RWPE2 (cell line): Measurements from ENCODE around the gene ERN1.
"Not testable (repeated sequence)": the region's sequence is repeated elsewhere in the genome, so short reads cannot be mapped to it uniquely, and the experiment has no call there.

Experiments used
- ATAC-seq: fragments of 200-7000 bp; cut with Tn5 transposase; 3 replicates; pipeline ENCODE4 v1.9.1; 2021; ENCODE audit warnings: low read depth
- DNase-seq: peaks from one replicate; pipeline ENCODE4 v3.0.0-alpha.2; 2020; ENCODE audit warnings: low spot score
- H3K27ac ChIP-seq: fragments of 450-650 bp; 2 replicates; pipeline ENCODE4 v1.5.1; 2017; ENCODE audit warnings: mild to moderate bottlenecking; ENCODE audit not compliant: poor library complexity, severe bottlenecking
- H3K27me3 ChIP-seq: fragments of 250-450 bp; sonication (Bioruptor Pico); 2 replicates; pipeline ENCODE4 v1.5.1; 2021; ENCODE audit warnings: mild to moderate bottlenecking, moderate library complexity; ENCODE audit not compliant: insufficient read depth, poor library complexity, severe bottlenecking
- H3K36me3 ChIP-seq: fragments of 250-450 bp; sonication (Bioruptor Pico); 2 replicates; pipeline ENCODE4 v1.5.1; 2020; ENCODE audit warnings: low read depth, mild to moderate bottlenecking, moderate library complexity
- H3K4me1 ChIP-seq: fragments of 250-450 bp; sonication (Bioruptor Pico); 2 replicates; pipeline ENCODE4 v1.5.1; 2021; ENCODE audit warnings: mild to moderate bottlenecking, moderate library complexity; ENCODE audit not compliant: insufficient read depth, poor library complexity, severe bottlenecking
- H3K4me3 ChIP-seq: fragments of 250-450 bp; sonication (Bioruptor Pico); 2 replicates; pipeline ENCODE4 v1.5.1; 2021; ENCODE audit warnings: mild to moderate bottlenecking, moderate library complexity; ENCODE audit not compliant: severe bottlenecking
- H3K9me3 ChIP-seq: fragments of 250-450 bp; sonication (Bioruptor Pico); 2 replicates; pipeline ENCODE4 v1.5.1; 2021; ENCODE audit warnings: mild to moderate bottlenecking, moderate library complexity; ENCODE audit not compliant: severe bottlenecking
- TF ChIP-seq, protein P1 (sequence below): fragments of 450-650 bp; IDR thresholded peaks from one replicate; pipeline ENCODE4 v1.5.1; 2017; ENCODE audit warnings: mild to moderate bottlenecking, moderate library complexity; ENCODE audit not compliant: poor library complexity, severe bottlenecking

ERN1 gene

DNA sequence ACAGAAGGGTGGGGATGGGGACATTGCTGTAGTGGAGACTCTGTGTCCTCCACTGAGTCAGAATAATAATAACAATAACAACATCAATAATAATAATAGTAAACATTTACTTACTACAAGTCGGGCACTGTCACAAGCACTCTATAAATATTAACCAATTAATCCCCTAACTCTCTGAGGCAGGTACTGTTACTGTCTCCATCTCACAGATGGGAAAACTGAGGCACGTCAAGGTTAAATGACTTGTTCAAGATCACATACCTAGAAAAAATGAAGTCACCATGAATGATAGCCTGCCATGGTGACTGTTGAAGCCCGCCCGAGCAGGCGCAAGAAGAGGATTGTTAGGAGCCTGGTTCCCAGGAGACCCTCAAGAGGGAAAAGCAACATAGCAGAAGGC lies 121.6 kb downstream of the ERN1 start:
- Histone ChIP-seq H3K36me3 (no peaks in the 10 kb centered on the region), H3K27me3 (no peaks in the 10 kb centered on the region), H3K27ac (no peak overlapping the region), H3K9me3 (no peaks in the 10 kb centered on the region), H3K4me1 (peaks cover 2% of the 10 kb centered on the region), H3K4me3 (no peak overlapping the region)
- DNase-seq (no peak), ATAC-seq (no peak)
- TF ChIP-seq, protein P1, sequence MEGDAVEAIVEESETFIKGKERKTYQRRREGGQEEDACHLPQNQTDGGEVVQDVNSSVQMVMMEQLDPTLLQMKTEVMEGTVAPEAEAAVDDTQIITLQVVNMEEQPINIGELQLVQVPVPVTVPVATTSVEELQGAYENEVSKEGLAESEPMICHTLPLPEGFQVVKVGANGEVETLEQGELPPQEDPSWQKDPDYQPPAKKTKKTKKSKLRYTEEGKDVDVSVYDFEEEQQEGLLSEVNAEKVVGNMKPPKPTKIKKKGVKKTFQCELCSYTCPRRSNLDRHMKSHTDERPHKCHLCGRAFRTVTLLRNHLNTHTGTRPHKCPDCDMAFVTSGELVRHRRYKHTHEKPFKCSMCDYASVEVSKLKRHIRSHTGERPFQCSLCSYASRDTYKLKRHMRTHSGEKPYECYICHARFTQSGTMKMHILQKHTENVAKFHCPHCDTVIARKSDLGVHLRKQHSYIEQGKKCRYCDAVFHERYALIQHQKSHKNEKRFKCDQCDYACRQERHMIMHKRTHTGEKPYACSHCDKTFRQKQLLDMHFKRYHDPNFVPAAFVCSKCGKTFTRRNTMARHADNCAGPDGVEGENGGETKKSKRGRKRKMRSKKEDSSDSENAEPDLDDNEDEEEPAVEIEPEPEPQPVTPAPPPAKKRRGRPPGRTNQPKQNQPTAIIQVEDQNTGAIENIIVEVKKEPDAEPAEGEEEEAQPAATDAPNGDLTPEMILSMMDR, result no peak

DNA sequence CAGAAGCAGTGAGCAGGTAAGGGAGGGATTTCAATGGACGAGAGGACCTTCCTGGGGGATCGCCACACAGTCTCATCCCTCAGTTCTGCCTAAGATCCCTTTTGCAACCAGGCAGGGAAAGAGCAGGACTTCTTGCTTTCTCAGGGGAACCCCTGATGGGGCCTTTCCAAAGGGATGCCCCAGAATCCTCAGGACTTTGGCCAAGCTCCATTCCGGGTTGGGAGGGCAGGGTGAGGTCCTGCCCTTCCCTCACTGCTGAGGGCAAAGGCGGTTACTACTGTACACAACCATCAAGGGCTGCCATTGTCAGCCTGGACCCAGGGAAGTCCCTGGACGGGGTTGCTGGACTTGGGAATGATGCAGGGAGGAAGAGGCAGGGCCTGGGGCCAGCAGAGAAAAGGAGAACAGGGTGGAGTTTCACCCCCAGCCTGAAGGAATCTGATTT lies 122.1 kb downstream of the ERN1 start:
- no peaks in the 10 kb centered on the region for H3K9me3 ChIP-seq
- peaks cover 2% of the 10 kb centered on the region for H3K4me1 ChIP-seq
- H3K27me3 ChIP-seq, result no peaks in the 10 kb centered on the region
- TF ChIP-seq, protein P1, result no peak
- H3K36me3 ChIP-seq, result no peaks in the 10 kb centered on the region
- ATAC-seq (no peak), DNase-seq (peak; percentile 35)
- no peak overlapping the region for H3K27ac ChIP-seq
- no peak overlapping the region for H3K4me3 ChIP-seq

DNA sequence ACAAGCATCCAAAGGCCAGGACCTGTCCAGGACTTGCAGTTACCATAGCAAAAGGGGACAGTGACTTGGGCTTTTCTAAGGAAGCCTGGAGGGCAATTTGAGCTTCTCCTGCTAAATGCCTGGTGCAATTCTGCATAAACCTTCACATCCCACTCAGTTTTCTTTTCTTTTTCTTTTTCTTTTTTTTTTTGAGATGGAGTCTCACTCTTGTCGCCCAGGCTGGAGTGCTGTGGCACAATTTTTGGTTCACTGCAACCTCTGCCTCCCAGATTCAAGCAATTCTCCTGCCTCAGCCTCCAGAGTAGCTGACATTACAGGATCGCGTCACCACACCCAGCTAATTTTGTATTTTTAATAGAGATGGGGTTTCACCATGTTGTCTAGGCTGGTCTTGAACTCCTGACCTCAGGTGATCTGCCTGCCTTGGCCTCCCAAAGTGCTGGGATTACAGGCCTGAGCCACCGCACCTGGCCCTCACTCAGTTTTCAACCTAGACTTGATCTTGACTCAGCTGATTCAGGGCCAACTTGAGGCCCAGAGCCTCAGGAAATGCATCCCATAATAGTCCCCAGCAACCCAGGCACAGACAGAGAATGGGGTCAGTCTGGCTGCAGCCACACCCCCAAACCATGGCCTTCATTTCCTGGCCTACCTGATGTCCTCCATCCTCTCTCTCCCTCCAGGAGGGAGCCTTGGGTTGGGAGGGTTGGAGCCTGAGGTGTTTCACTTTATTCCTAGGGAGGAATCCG lies 122.7 kb downstream of the ERN1 start:
- H3K27me3 ChIP-seq, H3K4me1 ChIP-seq, ATAC-seq, H3K27ac ChIP-seq, H3K9me3 ChIP-seq, H3K36me3 ChIP-seq, H3K4me3 ChIP-seq: not testable (repeated sequence)
- peak; percentile 11 for DNase-seq

DNA sequence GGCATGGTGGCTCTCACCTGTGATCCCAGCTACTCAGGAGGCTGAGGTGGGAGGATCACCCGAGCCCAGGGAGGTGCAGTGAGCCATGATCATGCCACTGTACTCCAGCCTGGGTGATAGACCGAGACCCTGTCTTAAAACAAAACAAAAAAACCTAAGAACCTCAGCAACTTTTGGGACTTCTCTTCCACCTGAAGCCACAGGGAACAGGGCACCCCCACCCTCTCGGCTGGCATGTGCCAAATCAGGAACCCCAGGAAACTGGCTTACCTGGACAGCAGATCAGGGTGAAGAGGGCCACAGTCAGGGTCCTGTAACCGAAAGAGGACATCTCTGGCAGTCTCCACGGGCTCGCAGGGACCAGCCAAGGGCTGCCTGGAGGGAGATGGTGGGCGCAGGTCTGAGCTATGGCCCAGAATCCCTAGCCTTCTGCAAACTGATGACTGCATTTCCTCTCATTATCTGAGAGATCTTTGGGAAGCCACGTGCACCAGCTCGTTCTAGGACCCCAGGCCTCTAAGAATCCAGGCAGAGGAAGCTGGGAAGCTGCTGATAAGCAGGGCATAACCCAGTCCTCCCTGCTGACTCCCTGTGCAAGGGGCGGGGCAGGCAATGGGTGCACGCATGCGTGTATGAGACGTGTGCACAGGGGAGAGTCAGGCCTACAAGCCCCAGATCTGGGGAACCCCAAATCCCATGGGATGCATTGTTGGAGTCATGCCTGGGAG lies 123.4 kb downstream of the ERN1 start:
- Histone ChIP-seq H3K4me1 (peaks cover 2% of the 10 kb centered on the region), H3K36me3 (no peaks in the 10 kb centered on the region), H3K27me3 (no peaks in the 10 kb centered on the region), H3K4me3 (no peak overlapping the region), H3K9me3 (no peaks in the 10 kb centered on the region), H3K27ac (no peak overlapping the region)
- DNase-seq (peak; percentile 55), ATAC-seq (no peak)
- TF ChIP-seq, protein P1, result no peak

DNA sequence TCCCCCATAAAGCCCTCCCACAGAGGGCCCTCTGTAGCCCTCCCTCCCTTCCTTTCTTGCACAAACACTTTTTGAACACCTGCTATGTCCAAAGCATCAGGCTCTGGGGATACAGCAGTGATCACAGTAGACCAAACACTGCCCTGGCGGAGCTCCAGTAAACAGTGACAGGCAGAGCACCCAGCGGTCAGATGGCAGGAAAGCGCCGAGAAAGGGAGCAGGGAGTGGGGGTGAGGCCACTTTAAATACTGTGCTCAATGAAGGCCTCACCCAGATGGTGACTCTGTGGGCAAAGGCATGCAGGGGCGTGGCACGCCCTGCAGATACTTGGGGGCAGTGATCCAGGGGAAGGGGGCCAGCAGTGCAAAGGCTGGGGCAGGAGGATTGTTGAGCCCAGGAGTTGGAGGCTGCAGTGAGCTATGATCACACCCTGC lies 124.2 kb downstream of the ERN1 start:
- Histone ChIP-seq H3K36me3 (no peaks in the 10 kb centered on the region), H3K27me3 (no peaks in the 10 kb centered on the region), H3K27ac (no peak overlapping the region), H3K4me1 (peaks cover 2% of the 10 kb centered on the region), H3K4me3 (no peak overlapping the region), H3K9me3 (no peaks in the 10 kb centered on the region)
- ATAC-seq (peak; percentile 30; the same call in 1 of the 3 replicates), DNase-seq (peak; percentile 51)
- TF ChIP-seq, protein P1, result no peak
